ENCODE results near the gene GCC2.
A peak's percentile ranks its signal among the peaks of the same experiment; 100 is the strongest.
"Not testable (repeated sequence)": the region's sequence is repeated elsewhere in the genome, so short reads cannot be mapped to it uniquely, and the experiment has no call there.

The GCC2 gene, protein sequence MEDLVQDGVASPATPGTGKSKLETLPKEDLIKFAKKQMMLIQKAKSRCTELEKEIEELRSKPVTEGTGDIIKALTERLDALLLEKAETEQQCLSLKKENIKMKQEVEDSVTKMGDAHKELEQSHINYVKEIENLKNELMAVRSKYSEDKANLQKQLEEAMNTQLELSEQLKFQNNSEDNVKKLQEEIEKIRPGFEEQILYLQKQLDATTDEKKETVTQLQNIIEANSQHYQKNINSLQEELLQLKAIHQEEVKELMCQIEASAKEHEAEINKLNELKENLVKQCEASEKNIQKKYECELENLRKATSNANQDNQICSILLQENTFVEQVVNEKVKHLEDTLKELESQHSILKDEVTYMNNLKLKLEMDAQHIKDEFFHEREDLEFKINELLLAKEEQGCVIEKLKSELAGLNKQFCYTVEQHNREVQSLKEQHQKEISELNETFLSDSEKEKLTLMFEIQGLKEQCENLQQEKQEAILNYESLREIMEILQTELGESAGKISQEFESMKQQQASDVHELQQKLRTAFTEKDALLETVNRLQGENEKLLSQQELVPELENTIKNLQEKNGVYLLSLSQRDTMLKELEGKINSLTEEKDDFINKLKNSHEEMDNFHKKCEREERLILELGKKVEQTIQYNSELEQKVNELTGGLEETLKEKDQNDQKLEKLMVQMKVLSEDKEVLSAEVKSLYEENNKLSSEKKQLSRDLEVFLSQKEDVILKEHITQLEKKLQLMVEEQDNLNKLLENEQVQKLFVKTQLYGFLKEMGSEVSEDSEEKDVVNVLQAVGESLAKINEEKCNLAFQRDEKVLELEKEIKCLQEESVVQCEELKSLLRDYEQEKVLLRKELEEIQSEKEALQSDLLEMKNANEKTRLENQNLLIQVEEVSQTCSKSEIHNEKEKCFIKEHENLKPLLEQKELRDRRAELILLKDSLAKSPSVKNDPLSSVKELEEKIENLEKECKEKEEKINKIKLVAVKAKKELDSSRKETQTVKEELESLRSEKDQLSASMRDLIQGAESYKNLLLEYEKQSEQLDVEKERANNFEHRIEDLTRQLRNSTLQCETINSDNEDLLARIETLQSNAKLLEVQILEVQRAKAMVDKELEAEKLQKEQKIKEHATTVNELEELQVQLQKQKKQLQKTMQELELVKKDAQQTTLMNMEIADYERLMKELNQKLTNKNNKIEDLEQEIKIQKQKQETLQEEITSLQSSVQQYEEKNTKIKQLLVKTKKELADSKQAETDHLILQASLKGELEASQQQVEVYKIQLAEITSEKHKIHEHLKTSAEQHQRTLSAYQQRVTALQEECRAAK (N-terminal part only)

GRCh38 chr2:108448678-108449409 lies at the start of gene GCC2:
Gene GCC2, plus strand, starts transcription at chr2:108449206. Its CDS starts 69 bp downstream, at chr2:108449275.
- DNase-seq = peak; percentile 96

- no peak for DNase-seq
Measured at GRCh38 chr2:108399479-108399878, 49.5 kb upstream of the GCC2 start.

GRCh38 chr2:108401800-108402199 lies 47.2 kb upstream of the GCC2 start:
- DNase-seq = no peak

DNA sequence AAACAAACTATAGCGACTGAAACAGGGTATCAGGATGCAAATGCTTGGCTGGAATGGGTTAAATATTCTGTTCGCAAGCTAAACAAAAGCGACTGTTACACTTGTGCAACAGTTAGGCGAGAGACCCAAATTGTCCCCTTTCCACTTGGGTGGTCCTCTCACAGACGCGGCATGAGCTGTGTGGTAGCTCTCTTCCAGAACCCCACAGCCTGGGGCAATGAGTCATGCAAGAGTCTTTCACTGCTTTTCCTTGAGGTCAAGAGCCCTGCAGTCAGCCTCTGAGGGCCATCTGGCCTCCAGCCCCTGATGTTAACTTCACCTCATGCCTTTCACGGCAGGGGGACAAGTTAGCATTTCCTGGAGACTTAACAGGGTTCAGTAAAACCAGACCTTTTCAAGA lies 45.5 kb upstream of the GCC2 start:
- no peak for DNase-seq

DNA sequence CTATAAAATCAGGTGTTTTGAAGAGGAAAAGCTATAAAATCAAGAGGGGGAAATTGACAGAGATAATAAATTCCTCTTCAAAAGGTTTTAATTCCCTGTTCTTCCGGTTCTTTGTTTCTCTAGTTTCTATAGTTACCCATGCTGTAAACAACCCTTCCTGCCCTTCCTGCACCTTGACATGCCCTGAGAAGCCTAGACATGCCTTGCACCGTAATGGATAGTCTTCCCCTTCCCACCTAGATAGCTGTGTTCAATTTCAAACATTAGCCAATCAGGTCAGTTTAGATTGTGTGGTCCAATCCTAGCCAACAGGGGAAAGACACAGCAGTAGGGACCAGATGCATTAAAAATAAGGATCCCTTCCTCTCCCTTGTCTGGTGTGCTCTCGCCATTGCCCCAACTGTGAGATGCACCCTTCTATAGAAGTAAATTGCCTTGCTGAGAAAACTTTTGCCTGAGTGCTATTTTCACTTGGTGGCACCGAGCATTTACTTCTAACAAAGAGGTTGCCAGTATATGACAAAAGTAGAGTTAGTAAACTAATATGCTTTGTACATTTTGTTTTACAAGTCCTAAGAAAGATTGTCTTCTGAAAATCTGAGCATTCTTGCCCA lies 44.1 kb upstream of the GCC2 start:
- DNase-seq = no peak

DNA sequence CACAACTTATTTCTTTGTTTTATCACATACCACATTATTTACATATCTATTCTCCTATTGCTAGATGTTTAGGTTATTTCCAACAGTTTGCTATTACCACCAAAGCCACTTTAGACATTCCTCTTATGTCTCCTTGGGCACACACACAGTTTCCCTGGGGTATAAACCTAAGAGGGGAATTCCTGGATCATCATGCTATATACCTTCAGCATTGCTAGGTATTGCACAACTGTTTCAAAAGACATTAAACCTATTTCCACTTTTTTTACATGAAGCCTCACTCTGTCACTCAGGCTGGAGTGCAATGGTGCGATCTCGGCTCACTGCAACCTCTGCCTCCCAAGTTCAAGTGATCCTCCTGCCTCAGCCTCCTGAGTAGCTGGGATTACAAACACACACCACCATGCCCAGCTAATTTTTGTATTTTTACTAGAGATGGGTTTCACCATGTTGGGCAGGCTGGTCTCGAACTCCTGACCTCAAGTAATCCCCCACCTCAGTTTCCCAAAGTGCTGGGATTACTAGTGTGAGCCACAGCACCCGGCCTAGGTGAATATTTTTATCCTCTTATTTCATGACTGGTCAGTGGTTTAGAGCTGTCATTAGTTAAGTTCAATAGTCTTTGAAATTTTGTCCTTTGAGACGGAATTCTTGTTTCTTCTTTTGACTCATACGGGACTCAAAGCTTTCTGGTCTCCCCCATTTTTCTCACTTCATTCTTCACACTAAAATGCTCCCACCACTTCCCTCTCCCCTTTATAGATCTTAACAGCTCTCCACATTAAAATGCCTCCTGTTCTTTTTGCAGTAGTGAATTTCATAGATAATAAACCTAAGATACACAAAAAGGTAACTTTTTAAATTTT lies 40.9 kb upstream of the GCC2 start:
- DNase-seq = no peak

DNA sequence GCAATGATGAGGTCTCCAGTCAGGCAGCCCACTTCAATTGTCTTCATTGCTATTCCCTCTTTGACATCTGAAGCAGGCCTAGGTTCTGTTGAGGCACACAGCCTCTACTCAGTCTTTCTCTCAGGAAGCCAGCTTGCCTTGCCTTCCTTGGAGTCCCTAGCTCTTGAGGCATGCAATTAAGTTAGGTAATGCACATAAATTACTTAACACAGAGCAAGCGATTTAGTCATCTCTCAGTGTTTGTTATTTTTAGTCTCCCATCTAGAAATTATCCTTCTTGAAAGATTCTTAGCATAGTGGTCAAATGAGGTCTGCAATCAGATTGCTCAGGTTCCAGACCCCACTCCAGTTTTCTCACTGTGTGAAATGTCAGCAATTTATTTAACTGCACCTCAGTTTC lies 39.2 kb upstream of the GCC2 start:
- DNase-seq = no peak

- DNase-seq = no peak
Measured at GRCh38 chr2:108412995-108413710, 35.9 kb upstream of the GCC2 start.

DNA sequence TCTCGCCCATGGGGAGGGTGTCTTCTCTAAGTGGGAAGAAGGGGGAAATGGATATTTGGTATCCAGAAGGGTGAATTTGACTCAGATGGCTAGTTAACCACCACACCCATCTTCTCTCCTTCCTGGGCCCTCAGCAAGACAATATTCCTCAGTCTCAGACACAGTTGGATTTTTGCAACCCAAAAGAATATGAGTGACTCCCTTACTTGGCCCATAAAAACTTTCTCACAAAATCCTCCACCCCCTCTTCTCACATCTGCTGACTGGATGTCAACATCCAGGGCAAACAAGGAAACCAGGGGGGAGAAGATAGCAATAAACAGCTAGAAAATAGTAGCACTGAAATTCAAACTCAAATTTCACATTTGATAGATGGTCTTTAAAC lies 35.3 kb upstream of the GCC2 start:
- DNase-seq = no peak

- DNase-seq = no peak
Measured at GRCh38 chr2:108414256-108414876, 34.6 kb upstream of the GCC2 start.

GRCh38 chr2:108414945-108415344 lies 34.1 kb upstream of the GCC2 start:
- no peak for DNase-seq

- DNase-seq = no peak
Measured at GRCh38 chr2:108417254-108417653, 31.8 kb upstream of the GCC2 start.

- DNase-seq = no peak
Measured at GRCh38 chr2:108418416-108418815, 30.6 kb upstream of the GCC2 start.

GRCh38 chr2:108423067-108423466 lies 25.9 kb upstream of the GCC2 start:
- no peak for DNase-seq

DNA sequence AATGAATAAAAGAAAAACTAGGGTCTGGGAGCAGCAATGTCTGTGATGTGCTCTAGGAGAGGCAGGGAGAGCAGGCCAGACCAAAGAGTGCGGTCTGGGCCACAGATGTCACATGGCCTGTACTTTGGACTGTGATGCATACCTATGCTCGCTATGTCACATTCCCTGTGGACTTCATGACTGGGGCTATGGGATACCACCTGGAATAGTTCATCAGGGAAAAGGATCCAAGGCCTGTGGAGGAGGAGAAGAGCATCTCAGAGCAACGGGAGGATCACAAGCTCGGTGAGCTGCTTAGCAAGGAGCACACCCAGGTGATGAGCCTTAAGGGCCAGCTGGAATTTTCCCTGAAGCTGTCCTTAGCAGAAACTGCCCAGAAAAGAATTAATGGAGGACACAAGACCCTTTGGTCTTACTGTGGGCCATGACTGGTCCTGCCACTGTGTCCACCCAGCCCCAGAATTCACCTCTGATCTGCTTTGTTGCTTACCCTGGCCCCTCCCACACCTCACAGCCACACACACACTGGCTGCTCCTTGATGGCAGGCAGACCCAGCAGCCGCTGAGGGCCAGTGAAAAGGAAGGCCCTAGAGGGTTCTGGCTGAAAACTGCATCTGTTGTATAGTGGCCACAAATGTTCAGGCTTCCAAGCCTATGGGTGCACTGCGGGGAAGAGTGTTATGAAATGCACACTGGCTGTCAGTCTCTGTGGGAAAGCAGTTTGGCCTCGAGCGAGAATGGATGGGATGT lies 25.3 kb upstream of the GCC2 start:
- no peak for DNase-seq

GRCh38 chr2:108428286-108429009 lies 20.6 kb upstream of the GCC2 start:
- no peak for DNase-seq

- DNase-seq = not testable (repeated sequence)
Measured at GRCh38 chr2:108435578-108435977, 13.4 kb upstream of the GCC2 start.

- DNase-seq = no peak
Measured at GRCh38 chr2:108436976-108437375, 12.0 kb upstream of the GCC2 start.

Data from activated naive CD4-positive, alpha-beta T cell treated with anti-CD3 and anti-CD28 coated beads, Interleukin-2, amount 50 U/mL, for 16 hours (primary cell).